Panc1 (cell line): ENCODE measurements around the gene EDRF1. TPM values are rescaled to one million over a fixed set of nuclear protein-coding genes. Genes with fewer than 3 reads are reported as not detected.

ENCODE experiments used
- ATAC-seq: fragments of 200-7000 bp; cut with Tn5 transposase; 2 replicates; pipeline ENCODE4 v1.9.1; 2020; ENCODE audit warnings: mild to moderate bottlenecking, moderate library complexity
- BruUV-seq: library from RNA; stranded (reverse); fragments of 400-500 nt; replicated peaks from 2 replicates; lab custom pipeline; 2021; lab: Mats Ljungman, UMichigan
- CTCF ChIA-PET: fragments of 300-600 bp; sonication (Branson Sonifier 250); formaldehyde crosslinking; loops from one replicate; lab custom pipeline; 2022; ENCODE audit warnings: antibody characterized with exemption; lab: Charles Lee
- POLR2A ChIA-PET: fragments of 300-600 bp; sonication (Branson Sonifier 250); formaldehyde crosslinking; loops from one replicate; lab custom pipeline; 2022; ENCODE audit warnings: antibody characterized with exemption; lab: Charles Lee
- DNase-seq: peaks from one replicate; pipeline ENCODE4 v3.0.0-alpha.2; 2010; ENCODE audit warnings: low read depth, low spot score
- H3K27ac ChIP-seq: 2 replicates; pipeline ENCODE4 v1.5.1; 2011; ENCODE audit warnings: mild to moderate bottlenecking, low read length, inconsistent platforms
- H3K27me3 ChIP-seq: fragments of 200-500 bp; sonication (Bioruptor generic); 2 replicates; pipeline ENCODE4 v1.6.0; 2014; ENCODE audit warnings: low read length, inconsistent platforms; ENCODE audit not compliant: control insufficient read depth, insufficient read depth
- H3K36me3 ChIP-seq: fragments of 200-500 bp; sonication (Bioruptor generic); 2 replicates; pipeline ENCODE4 v1.5.1; 2014; ENCODE audit warnings: inconsistent platforms, mild to moderate bottlenecking, low read length, moderate library complexity; ENCODE audit not compliant: control insufficient read depth, insufficient read depth
- H3K4me1 ChIP-seq: 2 replicates; pipeline ENCODE4 v1.5.1; 2011; ENCODE audit warnings: inconsistent platforms, mild to moderate bottlenecking, low read length, moderate library complexity; ENCODE audit not compliant: control insufficient read depth, insufficient read depth
- H3K4me3 ChIP-seq, 2 experiments: 2 replicates each; pipeline ENCODE4 v1.5.1; 2011 to 2012; ENCODE audit warnings: low read depth in 2 of 2, low read length in 2 of 2, mild to moderate bottlenecking in 2 of 2, inconsistent platforms in 1 of 2, moderate library complexity in 1 of 2
- H3K9me3 ChIP-seq: fragments of 200-500 bp; sonication (Bioruptor generic); 2 replicates; pipeline ENCODE4 v1.5.1; 2014; ENCODE audit warnings: low read depth, mild to moderate bottlenecking, inconsistent platforms, low read length, moderate library complexity; ENCODE audit not compliant: control insufficient read depth, insufficient read depth
- CTCF ChIP-seq: fragments of 450-650 bp; IDR thresholded peaks from 2 replicates; pipeline ENCODE4 v1.5.1; 2017; ENCODE audit warnings: mild to moderate bottlenecking
- POLR2AphosphoS5 ChIP-seq: IDR thresholded peaks from 2 replicates; pipeline ENCODE4 v1.6.1; 2012; ENCODE audit warnings: mild to moderate bottlenecking, low read depth, low read length, moderate library complexity
- REST ChIP-seq, 2 experiments: IDR thresholded peaks; 2 replicates each; pipeline ENCODE4 v1.6.1; 2011 to 2012; ENCODE audit warnings: low read depth in 2 of 2, control low read depth in 1 of 2, low read length in 1 of 2, mild to moderate bottlenecking in 1 of 2, moderate library complexity in 1 of 2; ENCODE audit not compliant: insufficient read depth in 1 of 2
- SIN3A ChIP-seq: IDR thresholded peaks from 2 replicates; pipeline ENCODE4 v1.6.1; 2012; ENCODE audit warnings: low read depth, mild to moderate bottlenecking, low read length, moderate library complexity, borderline replicate concordance; ENCODE audit not compliant: insufficient read depth
- TCF7L2 ChIP-seq: IDR thresholded peaks from 2 replicates; pipeline ENCODE4 v1.6.1; 2011; ENCODE audit warnings: mild to moderate bottlenecking, low read depth, low read length, inconsistent platforms
- in situ Hi-C: cut with HindIII; loops from 2 replicates; pipeline ENCODE4 v1.10.0; 2016; ENCODE audit warnings: low sequenced_read_pairs, low pct_unique_long_range_greater_than_20kb
- intact Hi-C: fragments of 100-400 bp; cut with micrococcal nuclease; formaldehyde crosslinking; loops from one replicate; pipeline ENCODE4 v1.10.0; 2022; ENCODE audit not compliant: unreplicated experiment
- total RNA-seq: library from RNA; stranded (reverse); gene quantifications from one replicate; pipeline ENCODE4 v1.2.1, GENCODE V29; 2021; ENCODE audit not compliant: unreplicated experiment

The EDRF1 gene
- total RNA-seq, 1 experiment from 2014 or later, result 36.3 TPM

GRCh38 chr10:125692196-125692595 is 27.3 kb upstream of the EDRF1 start:
- 0 out of 2 replicates have a peak, but pooled peaks cover 8% of the 10 kb centered on the region for H3K4me1 ChIP-seq
- ChIA-PET POLR2A (no interaction called here), CTCF (no interaction called here)
- no peaks in the 10 kb centered on the region for H3K36me3 ChIP-seq
- in situ Hi-C loops, result no loop called here
- H3K4me3 ChIP-seq, result no peak overlapping the region
- H3K27ac ChIP-seq, result no peak overlapping the region
- no peaks in the 10 kb centered on the region for H3K27me3 ChIP-seq
- BruUV-seq, result no TSS peak
- no peak for ATAC-seq
- DNase-seq, result no peak
- intact Hi-C loops, result no loop called here
- TF ChIP-seq SIN3A (no peak), POLR2AphosphoS5 (no peak), REST (IDR thresholded peaks at IDR 0.05; ENCODE audit: insufficient read depth in 1 of 2, low read depth in 2 of 2, low read length in 1 of 2) (no peak)
- no peaks in the 10 kb centered on the region for H3K9me3 ChIP-seq

- ChIA-PET CTCF (no interaction called here), POLR2A (no interaction called here)
- in situ Hi-C loops (no loop called here), intact Hi-C loops (no loop called here)
- Histone ChIP-seq H3K27ac (no peak overlapping the region), H3K36me3 (no peaks in the 10 kb centered on the region), H3K27me3 (no peaks in the 10 kb centered on the region), H3K4me1 (0 out of 2 replicates have a peak, but pooled peaks cover 8% of the 10 kb centered on the region), H3K4me3 (no peak overlapping the region), H3K9me3 (no peaks in the 10 kb centered on the region)
- BruUV-seq, result no TSS peak
- TF ChIP-seq SIN3A (no peak), POLR2AphosphoS5 (no peak), CTCF (no peak), TCF7L2 (no peak), REST (IDR thresholded peaks at IDR 0.05; ENCODE audit: insufficient read depth in 1 of 2, low read depth in 2 of 2, low read length in 1 of 2) (no peak)
- DNase-seq (no peak), ATAC-seq (no peak)
Observed at GRCh38 chr10:125692601-125693523, 26.6 kb upstream of the EDRF1 start.
